H1 (cell line): Measurements from ENCODE around the gene EEF1G. TPM values are rescaled to one million over a fixed set of nuclear protein-coding genes. Genes with fewer than 3 reads are reported as not detected.

Experiments used
- CTCF ChIA-PET: fragments of 300-600 bp; sonication (Branson Sonifier 250); formaldehyde crosslinking; loops from one replicate; lab custom pipeline; 2021; ENCODE audit not compliant: partially characterized antibody; lab: Charles Lee
- POLR2A ChIA-PET: fragments of 300-600 bp; sonication (Branson Sonifier 250); formaldehyde crosslinking; loops from one replicate; lab custom pipeline; 2021; ENCODE audit warnings: inconsistent platforms; ENCODE audit not compliant: partially characterized antibody; lab: Charles Lee
- DNase-seq, 2 experiments: peaks; one replicate each; pipeline versions ENCODE4 v3.0.0 to v3.0.0-alpha.2; 2010 to 2022; ENCODE audit warnings: low spot score in 2 of 2, low read depth in 1 of 2, mixed read lengths in 1 of 2
- FAIRE-seq: peaks from 2 replicates; lab custom pipeline; 2011; peaks lifted over from hg19 to GRCh38; lab: Jason Lieb, UNC
- H2AFZ ChIP-seq: 2 replicates; pipeline ENCODE4 v1.8.1; 2012; ENCODE audit warnings: low read length, inconsistent platforms
- H2AK5ac ChIP-seq: 2 replicates; pipeline ENCODE4 v1.6.1; 2013; ENCODE audit warnings: low read depth, low read length
- H2BK120ac ChIP-seq: replicated peaks from 2 replicates; pipeline ENCODE3; 2013; ENCODE audit warnings: low read depth, low read length, inconsistent platforms
- H2BK12ac ChIP-seq: 2 replicates; pipeline ENCODE4 v1.6.1; 2013; ENCODE audit warnings: low read depth, low read length
- H2BK15ac ChIP-seq: 2 replicates; pipeline ENCODE4 v1.6.1; 2013; ENCODE audit warnings: low read length
- H2BK20ac ChIP-seq: 2 replicates; pipeline ENCODE4 v1.6.1; 2013; ENCODE audit warnings: low read length
- H2BK5ac ChIP-seq: 2 replicates; pipeline ENCODE4 v1.6.1; 2013; ENCODE audit warnings: low read depth, low read length
- H3K14ac ChIP-seq: 2 replicates; pipeline ENCODE4 v1.6.1; 2013; ENCODE audit warnings: inconsistent platforms; ENCODE audit not compliant: insufficient read length
- H3K18ac ChIP-seq: 2 replicates; pipeline ENCODE4 v1.6.1; 2013; ENCODE audit warnings: low read length; ENCODE audit errors: extremely low read depth
- H3K23ac ChIP-seq: 2 replicates; pipeline ENCODE4 v1.6.1; 2013; ENCODE audit warnings: inconsistent platforms; ENCODE audit not compliant: insufficient read length
- H3K23me2 ChIP-seq: 2 replicates; pipeline ENCODE4 v1.6.1; 2013; ENCODE audit warnings: low read depth, low read length
- H3K27ac ChIP-seq: 2 replicates; pipeline ENCODE4 v1.6.1; 2011; ENCODE audit warnings: low read depth, low read length, inconsistent platforms
- H3K27me3 ChIP-seq, 4 experiments: replicated peaks in 1 of 4; 1 replicate in 1 of 4; 2 replicates in 3 of 4; pipeline versions ENCODE4 v1.6.1 to v1.8.1; 2011 to 2013; ENCODE audit warnings: low read length in 3 of 4, mild to moderate bottlenecking in 3 of 4, inconsistent platforms in 2 of 4, mixed read lengths in 2 of 4, moderate library complexity in 1 of 4; ENCODE audit not compliant: control insufficient read depth in 3 of 4, insufficient read depth in 3 of 4; ENCODE audit errors: extremely low read depth in 1 of 4
- H3K36me3 ChIP-seq, 4 experiments: 2 replicates each; pipeline versions ENCODE4 v1.6.1 to v1.8.1; 2011 to 2013; ENCODE audit warnings: mild to moderate bottlenecking in 4 of 4, low read length in 3 of 4, moderate library complexity in 2 of 4, control low read depth in 1 of 4, inconsistent platforms in 1 of 4; ENCODE audit not compliant: insufficient read depth in 4 of 4, control insufficient read depth in 2 of 4
- H3K4ac ChIP-seq: replicated peaks from 2 replicates; pipeline ENCODE3; 2013; ENCODE audit warnings: low read length, low read depth, mixed read lengths, inconsistent platforms; ENCODE audit not compliant: insufficient read length
- H3K4me1 ChIP-seq, 4 experiments: replicated peaks in 1 of 4; 1 replicate in 1 of 4; 2 replicates in 3 of 4; pipeline versions ENCODE4 v1.6.1 to v1.8.1; 2011 to 2013; ENCODE audit warnings: low read length in 3 of 4, inconsistent platforms in 2 of 4, mixed read lengths in 1 of 4; ENCODE audit not compliant: insufficient read depth in 4 of 4, control insufficient read depth in 3 of 4
- H3K4me2 ChIP-seq, 2 experiments: 2 replicates each; pipeline versions ENCODE4 v1.6.1 to v1.8.1; 2011 to 2013; ENCODE audit warnings: low read depth in 2 of 2, low read length in 2 of 2, control low read depth in 1 of 2, inconsistent platforms in 1 of 2, mild to moderate bottlenecking in 1 of 2; ENCODE audit not compliant: insufficient read depth in 1 of 2
- H3K4me3 ChIP-seq, 4 experiments: fragments of 200-600, 300-600 bp in 1 of 4; sonication (generic), shearing (Covaris generic), sonication (Bioruptor Twin) in 1 of 4; 2 replicates each; pipeline versions ENCODE4 v1.5.1 to v1.8.1; 2011 to 2016; ENCODE audit warnings: low read length in 4 of 4, low read depth in 3 of 4, control low read depth in 2 of 4, inconsistent platforms in 2 of 4, mild to moderate bottlenecking in 2 of 4, mixed read lengths in 1 of 4, moderate library complexity in 1 of 4; ENCODE audit not compliant: insufficient read depth in 2 of 4; ENCODE audit errors: extremely low read depth in 1 of 4
- H3K56ac ChIP-seq: replicated peaks from 2 replicates; pipeline ENCODE3; 2013; ENCODE audit warnings: low read depth, mild to moderate bottlenecking, mixed read lengths, low read length, inconsistent platforms; ENCODE audit not compliant: insufficient read length
- H3K79me1 ChIP-seq: 2 replicates; pipeline ENCODE4 v1.6.1; 2013; ENCODE audit warnings: low read depth, low read length, control low read depth
- H3K79me2 ChIP-seq, 2 experiments: 2 replicates each; pipeline versions ENCODE4 v1.6.1 to v1.8.1; 2012 to 2013; ENCODE audit warnings: low read length in 2 of 2, mild to moderate bottlenecking in 2 of 2, inconsistent platforms in 1 of 2; ENCODE audit not compliant: insufficient read depth in 2 of 2, control insufficient read depth in 1 of 2
- H3K9ac ChIP-seq, 4 experiments: replicated peaks in 1 of 4; 1 replicate in 1 of 4; 2 replicates in 3 of 4; pipeline versions ENCODE4 v1.6.1 to v1.8.1; 2011 to 2013; ENCODE audit warnings: low read depth in 3 of 4, low read length in 3 of 4, control low read depth in 2 of 4, mild to moderate bottlenecking in 2 of 4, moderate library complexity in 2 of 4, inconsistent platforms in 1 of 4; ENCODE audit errors: extremely low read depth in 1 of 4
- H3K9me3 ChIP-seq, 2 experiments: 2 replicates each; pipeline versions ENCODE4 v1.6.1 to v1.8.1; 2012 to 2013; ENCODE audit warnings: mild to moderate bottlenecking in 2 of 2, moderate library complexity in 2 of 2, control low read depth in 1 of 2, inconsistent platforms in 1 of 2, low read depth in 1 of 2, low read length in 1 of 2, mixed read lengths in 1 of 2; ENCODE audit not compliant: insufficient read depth in 2 of 2
- H4K20me1 ChIP-seq, 2 experiments: replicated peaks in 1 of 2; 2 replicates each; pipeline versions ENCODE3 to v1.8.1; 2011 to 2013; ENCODE audit warnings: inconsistent platforms in 2 of 2, low read length in 2 of 2, mild to moderate bottlenecking in 1 of 2; ENCODE audit not compliant: insufficient read depth in 2 of 2, control insufficient read depth in 1 of 2
- H4K5ac ChIP-seq: 2 replicates; pipeline ENCODE4 v1.6.1; 2013; ENCODE audit warnings: low read length, low read depth, mixed read lengths, inconsistent platforms; ENCODE audit not compliant: insufficient read length
- H4K8ac ChIP-seq: 2 replicates; pipeline ENCODE4 v1.8.0; 2013; ENCODE audit warnings: mild to moderate bottlenecking, moderate library complexity, low read length, inconsistent platforms; ENCODE audit not compliant: insufficient read depth; ENCODE audit errors: extremely low read depth
- H4K91ac ChIP-seq: replicated peaks from 2 replicates; pipeline ENCODE3; 2013; ENCODE audit warnings: low read length, mixed read lengths, inconsistent platforms; ENCODE audit not compliant: insufficient read length
- BACH1 ChIP-seq: IDR thresholded peaks from 2 replicates; pipeline ENCODE4 v1.6.1; 2012; ENCODE audit warnings: low read length, improper control_type of control experiment
- EZH2 ChIP-seq: fragments of 200-600 bp; sonication (generic); IDR thresholded peaks from 2 replicates; pipeline ENCODE4 v1.7.1; 2012; ENCODE audit warnings: low read depth, mild to moderate bottlenecking, moderate library complexity, low read length, inconsistent platforms; ENCODE audit not compliant: severe bottlenecking
- RBBP5 ChIP-seq: IDR thresholded peaks from 2 replicates; pipeline ENCODE4 v1.7.1; 2012; ENCODE audit warnings: low read depth, mild to moderate bottlenecking, inconsistent platforms, low read length, moderate library complexity, borderline replicate concordance
- SUZ12 ChIP-seq: fragments of 200-600 bp; sonication (generic); IDR thresholded peaks from 2 replicates; pipeline ENCODE4 v1.6.1; 2012; ENCODE audit warnings: mild to moderate bottlenecking, inconsistent platforms, low read length, moderate library complexity, mixed read lengths
- whole genome bisulfite sequencing, 2 experiments: shearing (Covaris generic) in 1 of 2; methylation state at CpG; one replicate each; pipeline versions ENCODE4 v1.1.6 to v1.1.7; 2013 to 2015; ENCODE audit warnings: low lambda C conversion rate in 2 of 2, mixed read lengths in 2 of 2, inconsistent platforms in 1 of 2, low coverage in 1 of 2, missing lambda C conversion rate in 1 of 2; ENCODE audit not compliant: insufficient replicate concordance in 2 of 2, insufficient coverage in 1 of 2, insufficient read length in 1 of 2; ENCODE audit errors: extremely low coverage in 1 of 2, missing lambda C conversion rate in 1 of 2; 5-methylcytosine and 5-hydroxymethylcytosine counted together
- polyA plus RNA-seq, 7 experiments: library from polyadenylated mRNA; depleted of rRNA in 3 of 7; stranded (reverse) in 5 of 7; unstranded in 2 of 7; fragments of >200 nt in 5 of 7; fragments of 200-250 nt in 2 of 7; gene quantifications; 1 replicate in 5 of 7; 2 replicates in 1 of 7; 4 replicates in 1 of 7; pipeline versions ENCODE4 v1.2.1 to v1.2.3, GENCODE V29; 2011 to 2013; ENCODE audit warnings: missing spikeins in 2 of 7, mixed read lengths in 2 of 7
- total RNA-seq: library from RNA; stranded (reverse); fragmentation: NEBNext Ultra II Directional; extraction: Animal tissue kit (Norgen Biotek cat#: 25700); gene quantifications from 2 replicates; pipeline ENCODE4 v1.2.1, GENCODE V29; 2021

The EEF1G gene
- total and polyA plus RNA-seq, 2 of the 8 experiments (the other 6 are each of a cell fraction or from before 2014, with no cell fraction given) = 1,627 to 1,996 TPM

DNA sequence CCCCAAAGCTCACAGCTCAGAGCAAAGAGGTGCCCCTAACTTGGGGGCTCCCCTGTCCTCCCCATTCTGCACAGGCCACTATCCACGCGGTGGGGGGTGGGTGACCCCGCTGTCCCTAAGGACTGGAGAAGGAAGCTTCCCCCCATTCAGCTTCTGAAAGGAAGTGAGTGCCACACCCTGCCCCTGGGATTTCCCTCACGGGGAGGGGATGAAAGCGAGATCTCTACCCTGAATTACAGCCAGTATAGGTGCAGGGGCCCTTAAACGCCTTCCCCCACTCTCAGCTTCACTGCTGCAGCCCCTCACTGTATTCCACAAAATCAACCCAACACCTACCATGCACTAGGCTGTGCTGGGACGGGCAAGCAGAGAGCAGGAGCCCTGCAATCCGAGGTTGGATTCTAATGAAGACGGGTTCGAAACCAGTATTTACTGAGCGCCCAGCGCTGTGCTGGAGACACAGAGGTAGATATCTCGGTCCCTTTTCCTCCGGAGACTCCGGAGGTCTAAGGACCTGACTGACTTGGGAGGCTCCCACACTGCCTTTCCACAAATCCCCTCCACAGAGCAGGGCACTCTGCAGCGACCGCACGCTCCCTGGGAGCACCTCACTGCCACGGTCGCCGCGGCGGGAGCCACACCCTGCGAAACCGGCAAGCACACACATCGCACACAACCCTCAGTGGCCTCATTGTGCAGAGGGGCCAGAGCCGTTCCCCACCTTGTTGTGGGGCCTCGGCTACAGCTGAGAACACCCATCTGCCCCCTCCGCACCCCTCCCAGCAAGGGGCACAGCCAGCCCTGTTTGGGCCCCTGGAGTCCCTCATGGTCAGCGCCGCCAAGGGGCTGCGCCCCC lies 28.9 kb downstream of the EEF1G start:
- ChIA-PET POLR2A (interaction anchor here (0.8 to 7.5 kb wide), 10 partner anchors 8 to 54 kb away, joined by 3 to 59 read pairs (median 3); partner anchors contain the start of gene TUT1), CTCF (interaction anchor here (0.6 to 5.1 kb wide), 18 partner anchors 11 to 206 kb away, joined by 3 to 179 read pairs (median 6); no protein-coding TSS in a partner anchor)
- peak overlapping the region in 3 of 4 experiments; percentile 8 to 34 (median 31); a peak in 3 of 7 replicates for H3K9ac ChIP-seq
- DNase-seq (no peak), FAIRE-seq (no peak)
- peak overlapping the region; percentile 77 for H4K91ac ChIP-seq
- no peaks in the 10 kb centered on the region for H3K9me3 ChIP-seq
- H3K14ac ChIP-seq = no peak overlapping the region
- no peak overlapping the region for H3K27ac ChIP-seq
- 0 out of 2 replicates have a peak overlapping the region, but pooled peaks have one; percentile 32 for H2BK20ac ChIP-seq
- no peaks in the 10 kb centered on the region for H3K36me3 ChIP-seq
- 0 out of 2 replicates have a peak, but pooled peaks have one; percentile 3 for TF ChIP-seq BACH1
- no peak for TF ChIP-seq RBBP5
- peak; percentile 77 for TF ChIP-seq EZH2
- peak; percentile 79 for TF ChIP-seq SUZ12
- peak overlapping the region; percentile 95; the same call in 1 of the 2 replicates for H2BK15ac ChIP-seq
- peak overlapping the region; percentile 87 to 97 for H3K4me2 ChIP-seq
- peak overlapping the region; percentile 22; the same call in 1 of the 2 replicates for H4K8ac ChIP-seq
- WGBS, 2 experiments = 9% methylated on average over 31 of the region's 32 CpGs; no CpG with 5 or more reads in 1 of the 2 experiments
- H3K79me2 ChIP-seq = no peaks in the 10 kb centered on the region; a peak in 1 of 4 replicates
- no peak overlapping the region for H3K56ac ChIP-seq
- peak overlapping the region; percentile 38 to 73 (median 67) for H3K4me3 ChIP-seq
- H3K18ac ChIP-seq = peak overlapping the region; percentile 83
- peaks cover 8 to 14% of the 10 kb centered on the region in 2 experiments for H4K20me1 ChIP-seq
- H4K5ac ChIP-seq = peak overlapping the region; percentile 18
- no peak overlapping the region; the same call in 1 of the 2 replicates for H2AK5ac ChIP-seq
- no peaks in the 10 kb centered on the region for H3K79me1 ChIP-seq
- H2BK5ac ChIP-seq = peak overlapping the region; percentile 44; the same call in 1 of the 2 replicates
- H3K23ac ChIP-seq = no peak overlapping the region
- H2BK12ac ChIP-seq = peak overlapping the region; percentile 84; the same call in 1 of the 2 replicates
- peaks cover 5 to 35% (median 22%) of the 10 kb centered on the region in 4 experiments for H3K4me1 ChIP-seq
- H3K23me2 ChIP-seq = peaks cover 27% of the 10 kb centered on the region
- H2BK120ac ChIP-seq = peak overlapping the region; percentile 63
- no peak overlapping the region for H2AFZ ChIP-seq
- H3K27me3 ChIP-seq = peaks cover 34 to 66% (median 61%) of the 10 kb centered on the region in 4 experiments
- peak overlapping the region; percentile 53 for H3K4ac ChIP-seq
